ENCODE measurements around the gene PGR. TPM values are rescaled to one million over a fixed set of nuclear protein-coding genes. Genes with fewer than 3 reads are reported as not detected.
"Not testable (repeated sequence)": the region's sequence is repeated elsewhere in the genome, so short reads cannot be mapped to it uniquely, and the experiment has no call there.

PGR gene
- total RNA-seq, 1 experiment from 2014 or later: not detected

DNA sequence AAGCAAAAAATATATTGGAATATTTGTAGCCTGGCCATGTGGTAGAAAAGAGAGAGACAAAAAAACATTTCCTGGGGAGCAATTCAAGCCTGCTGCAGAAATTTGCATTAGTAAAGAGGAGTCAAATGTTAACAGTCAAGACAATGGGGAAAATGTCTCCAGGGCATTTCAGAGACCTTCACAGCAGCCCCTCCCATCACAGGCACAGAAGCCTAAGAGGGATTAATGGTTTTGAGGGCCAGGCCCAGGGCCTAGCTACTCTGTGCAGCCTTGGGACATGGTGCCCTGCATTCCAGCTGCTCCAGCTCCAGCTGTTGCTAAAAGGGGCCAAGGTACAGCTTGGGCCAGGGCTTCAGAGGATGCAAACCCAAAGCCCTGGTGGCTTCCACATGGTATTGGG, 46.8 kb downstream of the PGR start:
- DNase-seq (ENCODE audit: low spot score): no peak

DNA sequence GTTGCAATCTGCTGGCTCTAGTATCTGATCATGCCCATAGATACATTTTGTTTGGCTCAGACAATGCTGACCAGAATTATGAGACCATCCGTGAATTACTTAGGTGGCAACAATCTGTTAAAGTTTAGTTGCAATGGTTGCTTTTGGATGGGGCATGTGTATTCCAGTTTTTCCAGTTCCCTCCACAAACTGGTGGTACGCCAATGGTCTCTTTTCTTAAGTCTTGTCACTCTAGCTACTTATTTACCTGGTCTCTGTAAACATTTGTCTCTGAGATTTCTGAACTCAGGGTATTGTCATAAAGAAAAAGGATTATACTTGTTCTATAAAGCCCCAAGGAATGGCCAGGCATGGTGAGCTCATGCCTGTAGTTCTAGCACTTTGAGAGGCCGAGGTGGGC, 65.9 kb downstream of the PGR start:
- DNase-seq (ENCODE audit: low spot score): no peak

- no peak for DNase-seq (ENCODE audit: low spot score)
Observed at GRCh38 chr11:101061606-101062005, 68.0 kb downstream of the PGR start.

DNA sequence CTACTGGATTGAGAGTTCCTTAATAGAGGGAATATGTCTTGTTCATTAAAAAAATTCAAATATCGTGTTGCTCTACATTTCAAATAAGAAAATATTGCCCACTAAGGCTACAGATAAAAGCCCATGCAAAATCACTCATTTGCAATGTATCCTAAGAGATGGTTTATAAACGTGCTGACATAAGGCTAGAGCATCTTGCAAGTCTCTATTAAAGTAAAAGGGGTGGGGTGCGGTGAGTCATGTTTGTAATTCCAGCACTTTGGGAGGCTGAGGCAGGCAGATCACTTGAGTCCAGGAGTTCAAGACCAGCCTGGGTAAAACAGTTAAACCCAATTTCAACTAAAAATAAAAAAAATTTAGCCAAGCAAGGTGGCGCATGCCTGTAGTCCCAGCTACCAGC, 70.3 kb downstream of the PGR start:
- DNase-seq (ENCODE audit: low spot score): no peak

DNA sequence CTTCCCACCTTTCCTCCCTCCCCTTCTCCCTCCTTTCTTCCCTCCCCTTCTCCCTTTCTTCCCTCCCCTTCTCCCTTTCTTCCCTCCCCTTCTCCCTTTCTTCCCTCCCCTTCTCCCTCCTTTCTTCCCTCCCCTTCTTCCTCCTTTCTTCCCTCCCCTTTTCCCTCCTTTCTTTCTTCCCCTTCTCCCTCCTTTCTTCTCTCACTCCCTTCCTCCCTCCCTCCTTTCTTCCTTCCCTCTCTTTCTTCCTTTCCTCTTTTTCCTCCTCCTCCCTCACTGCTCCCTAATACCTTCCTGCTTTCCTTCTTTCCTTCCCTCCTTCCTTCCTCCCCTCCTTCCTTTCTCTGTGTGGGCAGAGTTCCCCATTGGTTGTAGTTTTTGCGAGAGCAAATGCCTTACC, 76.1 kb downstream of the PGR start:
- DNase-seq (ENCODE audit: low spot score): no peak

- DNase-seq (ENCODE audit: low spot score): no peak
Observed at GRCh38 chr11:101051677-101052076, 77.9 kb downstream of the PGR start.

GRCh38 chr11:101049813-101050212, 79.8 kb downstream of the PGR start:
- no peak for DNase-seq (ENCODE audit: low spot score)

DNA sequence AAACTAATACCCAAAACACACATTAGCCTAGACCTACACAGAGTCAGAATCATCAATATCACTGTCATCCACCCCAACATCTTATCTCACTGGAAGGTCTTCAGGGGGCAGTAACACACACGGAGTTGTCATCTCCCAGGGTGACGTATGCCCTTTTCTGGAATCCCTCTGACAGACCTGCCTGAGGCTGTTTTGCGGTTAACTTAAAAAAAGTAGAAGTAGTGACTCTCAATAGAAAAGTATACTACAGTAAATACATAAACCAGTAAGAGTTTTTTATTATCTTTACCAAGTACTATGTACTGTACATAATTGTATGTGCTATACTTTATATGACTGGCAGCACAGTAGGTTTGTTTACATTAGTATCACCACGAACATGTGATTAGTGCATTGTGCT, 80.5 kb downstream of the PGR start:
- DNase-seq (ENCODE audit: low spot score): no peak

DNA sequence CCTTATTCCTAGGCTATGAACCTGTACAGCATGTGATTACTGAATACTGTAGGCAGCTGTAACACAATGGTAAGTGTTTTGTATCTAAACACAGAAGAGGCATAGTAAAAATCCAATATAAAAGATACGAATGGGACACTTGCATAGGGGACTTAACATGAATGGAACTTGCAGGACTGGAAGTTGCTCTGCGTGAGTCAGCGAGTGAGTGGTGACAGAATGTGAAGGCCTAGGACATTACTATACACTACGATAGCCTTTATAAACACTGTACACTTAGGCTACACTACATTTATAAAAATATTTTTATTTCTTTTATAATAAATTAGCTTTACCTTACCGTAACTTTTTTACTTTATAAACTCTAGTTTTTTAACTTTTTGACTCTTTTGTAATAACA, 81.1 kb downstream of the PGR start:
- no peak for DNase-seq (ENCODE audit: low spot score)

- DNase-seq (ENCODE audit: low spot score): no peak
Observed at GRCh38 chr11:101046947-101047346, 82.7 kb downstream of the PGR start.

DNA sequence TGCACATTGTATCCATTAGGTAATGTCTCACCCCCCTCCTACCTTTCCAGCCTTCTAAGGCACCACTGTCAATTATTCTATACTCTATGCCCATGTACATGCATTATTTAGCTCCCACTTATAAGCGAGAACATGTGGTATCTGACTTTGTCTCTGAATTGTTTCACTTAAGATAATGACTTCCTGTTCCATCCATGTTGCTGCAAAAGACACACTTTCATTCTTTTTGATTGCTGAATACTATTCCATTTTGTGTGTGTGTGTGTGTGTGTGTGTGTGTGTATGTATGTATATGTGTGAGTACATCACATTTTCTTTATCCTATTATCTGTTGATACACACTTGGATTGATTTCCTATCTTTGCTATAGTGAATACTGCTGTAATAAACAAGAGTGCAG, 84.2 kb downstream of the PGR start:
- no peak for DNase-seq (ENCODE audit: low spot score)

DNA sequence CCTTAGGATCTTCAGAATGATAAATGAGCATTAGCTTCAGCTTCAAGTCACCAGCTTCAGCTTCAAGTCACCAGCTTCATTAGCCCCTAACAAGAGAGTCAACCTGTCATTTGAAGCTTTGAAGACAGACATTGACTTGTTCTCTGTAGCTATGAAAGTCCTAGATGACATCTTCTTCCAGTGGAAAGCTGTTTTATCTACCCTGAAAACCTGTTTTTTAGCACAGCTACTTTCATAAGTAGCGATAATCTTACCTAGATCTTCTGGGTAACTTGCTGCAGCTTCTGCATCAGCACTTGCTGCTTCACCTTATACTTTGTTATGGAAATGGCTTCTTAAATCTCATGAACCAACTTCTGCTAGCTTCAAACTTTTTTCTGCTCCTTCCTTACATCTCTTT, 85.7 kb downstream of the PGR start:
- no peak for DNase-seq (ENCODE audit: low spot score)

- DNase-seq (ENCODE audit: low spot score): no peak
Observed at GRCh38 chr11:101035872-101036271, 93.7 kb downstream of the PGR start.

DNA sequence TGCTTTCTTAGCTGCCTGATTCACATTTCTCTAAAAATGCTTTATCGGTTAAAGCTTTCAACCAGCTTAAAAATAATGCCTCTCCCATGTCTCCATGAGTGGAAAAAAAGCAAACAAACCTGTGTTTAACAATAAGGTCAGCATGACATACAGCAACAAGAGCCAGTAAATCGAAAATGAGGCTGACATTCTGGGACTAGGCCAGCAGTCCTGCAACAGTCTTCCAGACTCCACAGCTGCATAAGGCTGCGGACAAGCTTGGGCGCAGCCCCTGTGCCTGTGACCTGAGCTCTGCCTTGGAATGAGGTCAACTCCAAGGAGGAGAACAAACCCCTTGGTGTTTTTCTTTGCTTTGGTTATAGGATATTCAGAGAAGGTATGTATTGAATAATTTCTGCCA, 95.5 kb downstream of the PGR start:
- DNase-seq (ENCODE audit: low spot score): no peak

DNA sequence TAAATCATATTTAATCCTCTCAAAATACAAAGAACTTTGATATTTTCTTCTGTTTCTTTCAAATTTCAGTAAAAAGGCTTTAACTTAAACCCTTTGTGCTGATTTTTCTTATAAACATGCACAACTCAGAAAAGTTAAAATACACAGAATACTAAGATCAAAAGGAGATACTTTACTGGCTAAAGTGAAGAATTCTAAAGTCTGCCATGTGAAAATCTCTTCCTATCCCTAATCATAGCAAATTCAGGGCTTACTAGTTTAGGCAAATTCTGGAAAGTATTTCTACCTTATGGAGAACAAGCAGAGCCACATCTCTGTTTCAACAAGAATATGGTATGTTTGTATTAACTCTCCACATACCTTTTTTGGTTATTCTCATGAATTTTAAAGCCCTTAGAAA, 96.6 kb downstream of the PGR start:
- DNase-seq (ENCODE audit: low spot score): no peak

DNA sequence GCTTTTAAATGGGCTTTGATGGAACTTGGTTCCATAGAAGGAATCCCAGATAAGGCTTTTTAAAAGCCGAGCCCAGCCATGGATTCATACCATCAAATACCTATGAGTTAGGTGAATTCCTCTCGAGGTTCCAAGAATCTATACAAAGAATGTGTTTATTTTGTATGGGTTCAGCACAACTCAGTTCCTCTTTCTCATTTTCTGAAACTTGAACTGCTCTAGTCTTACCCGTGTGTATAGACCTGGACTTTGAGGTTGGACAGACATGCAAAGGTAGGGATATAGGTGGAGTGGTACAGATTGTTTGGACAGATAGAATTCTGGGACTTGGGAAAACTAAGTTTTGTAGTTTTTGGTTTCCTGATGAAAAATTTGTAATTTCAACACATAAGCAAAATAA, 97.9 kb downstream of the PGR start:
- no peak for DNase-seq (ENCODE audit: low spot score)

DNA sequence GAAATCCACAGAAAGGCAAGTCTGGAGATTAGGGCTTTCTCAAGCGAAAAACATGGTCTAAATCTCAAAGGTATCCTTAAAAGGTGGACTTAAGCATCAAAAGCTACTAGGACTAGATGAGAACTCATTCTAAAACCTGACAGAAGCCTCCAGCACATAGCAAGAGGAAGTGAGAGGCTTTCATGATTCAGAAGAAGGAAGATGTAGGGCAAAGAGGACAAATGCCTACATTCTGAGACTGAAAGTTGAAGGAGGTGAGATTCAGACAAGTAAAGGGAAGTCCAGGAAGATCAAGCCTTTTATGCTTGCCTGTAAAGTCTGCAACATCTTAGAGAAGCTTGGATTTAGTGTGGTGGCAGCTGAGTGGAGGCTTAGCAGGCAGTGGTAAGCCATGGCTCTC, 98.9 kb downstream of the PGR start:
- DNase-seq (ENCODE audit: low spot score): no peak

- DNase-seq (ENCODE audit: low spot score): no peak
Observed at GRCh38 chr11:101030015-101030414, 99.6 kb downstream of the PGR start.

- no peak for DNase-seq (ENCODE audit: low spot score)
Observed at GRCh38 chr11:101028644-101029043, 101.0 kb downstream of the PGR start.

DNA sequence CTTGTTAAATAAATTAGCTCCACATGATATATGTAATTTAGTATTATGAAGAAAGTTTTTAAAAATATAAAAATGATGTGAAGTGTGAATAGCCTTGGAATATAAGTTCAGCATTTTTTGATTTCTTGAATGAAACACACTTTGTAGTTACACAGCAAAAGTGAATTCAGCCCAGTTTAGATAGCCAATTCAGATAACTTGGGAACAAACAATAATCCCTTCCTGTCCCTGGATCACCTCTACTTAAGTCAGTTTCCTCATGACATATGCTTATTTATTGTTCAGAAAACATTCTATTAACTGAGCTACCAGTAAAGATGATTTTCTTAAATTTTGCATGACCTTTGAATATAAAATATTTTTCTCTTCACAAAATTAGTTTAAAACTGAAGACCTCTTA, 107.4 kb downstream of the PGR start:
- no peak for DNase-seq (ENCODE audit: low spot score)

- DNase-seq (ENCODE audit: low spot score): no peak
Observed at GRCh38 chr11:101019870-101020269, 109.7 kb downstream of the PGR start.

- DNase-seq (ENCODE audit: low spot score): no peak
Observed at GRCh38 chr11:101014600-101015285, 114.9 kb downstream of the PGR start.

DNA sequence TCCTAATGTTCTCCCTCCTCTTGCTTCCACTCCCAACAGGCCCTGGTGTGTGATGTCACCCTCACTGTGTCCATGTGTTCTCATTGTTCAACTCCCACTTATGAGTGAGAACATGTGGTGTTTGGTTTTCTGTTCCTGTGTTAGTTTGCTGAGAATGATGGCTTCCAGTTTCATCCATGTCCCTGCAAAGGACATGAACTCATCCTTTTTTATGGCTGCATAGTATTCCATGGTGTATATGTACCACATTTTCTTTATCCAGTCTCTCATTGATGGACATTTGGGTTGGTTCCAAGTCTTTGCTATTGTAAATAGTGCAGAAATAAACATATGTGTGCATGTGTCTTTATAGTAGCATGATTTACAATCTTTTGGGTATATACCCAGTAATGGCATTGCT, 115.9 kb downstream of the PGR start:
- DNase-seq (ENCODE audit: low spot score): not testable (repeated sequence)

DNA sequence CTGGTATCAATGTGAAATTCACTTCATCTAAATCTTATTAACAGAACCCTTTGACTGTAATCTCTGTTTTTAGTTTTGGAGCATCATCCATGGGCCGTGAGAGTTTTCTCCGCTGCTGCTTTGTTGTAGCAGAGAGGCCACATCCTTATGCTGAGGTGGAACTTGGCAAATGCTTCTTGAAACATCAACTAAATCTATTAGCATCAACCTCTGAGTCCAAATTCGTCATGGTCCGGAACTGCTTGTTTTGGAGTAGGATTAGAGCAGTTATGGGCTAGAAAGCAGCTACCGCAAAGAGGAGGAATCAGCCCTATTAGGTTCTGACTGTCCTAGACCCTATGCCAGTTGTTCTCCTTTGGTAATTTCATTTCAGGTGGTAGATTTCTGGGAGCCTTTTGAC, 117.7 kb downstream of the PGR start:
- no peak for DNase-seq (ENCODE audit: low spot score)

Data from HT-29 (cell line).